ENCODE data around the gene SPAG8.

The SPAG8 gene, protein sequence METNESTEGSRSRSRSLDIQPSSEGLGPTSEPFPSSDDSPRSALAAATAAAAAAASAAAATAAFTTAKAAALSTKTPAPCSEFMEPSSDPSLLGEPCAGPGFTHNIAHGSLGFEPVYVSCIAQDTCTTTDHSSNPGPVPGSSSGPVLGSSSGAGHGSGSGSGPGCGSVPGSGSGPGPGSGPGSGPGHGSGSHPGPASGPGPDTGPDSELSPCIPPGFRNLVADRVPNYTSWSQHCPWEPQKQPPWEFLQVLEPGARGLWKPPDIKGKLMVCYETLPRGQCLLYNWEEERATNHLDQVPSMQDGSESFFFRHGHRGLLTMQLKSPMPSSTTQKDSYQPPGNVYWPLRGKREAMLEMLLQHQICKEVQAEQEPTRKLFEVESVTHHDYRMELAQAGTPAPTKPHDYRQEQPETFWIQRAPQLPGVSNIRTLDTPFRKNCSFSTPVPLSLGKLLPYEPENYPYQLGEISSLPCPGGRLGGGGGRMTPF

DNA sequence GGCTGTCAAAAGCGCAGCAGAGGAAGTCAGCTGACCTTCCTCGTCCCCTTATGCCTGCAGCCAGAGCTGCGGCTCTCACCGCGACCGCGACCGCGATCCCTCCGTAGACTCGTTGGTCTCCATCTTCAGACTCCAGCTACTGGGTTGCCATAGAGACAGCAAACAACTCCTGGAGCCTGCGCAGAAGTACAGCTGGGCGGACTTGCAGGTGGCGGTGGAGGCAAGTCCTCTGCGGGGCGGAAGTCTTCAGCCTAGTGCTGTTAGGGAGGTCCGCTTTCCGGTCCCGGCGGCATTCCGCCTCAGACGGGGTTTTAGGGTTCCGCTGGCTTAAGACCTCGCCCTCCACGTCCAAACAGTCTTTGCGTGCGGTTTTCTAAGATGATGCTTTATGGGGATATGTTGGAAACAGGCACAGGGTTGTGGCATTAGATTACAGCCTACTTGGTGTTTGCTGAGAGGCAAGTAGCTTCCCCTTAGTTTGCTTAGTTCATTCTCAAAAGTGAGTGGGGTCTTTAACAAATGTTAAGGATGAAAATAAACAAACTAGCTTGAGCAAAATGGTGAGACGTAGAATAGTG, at the start of gene SPAG8:
SPAG8 (minus strand) TSS at position 238 of the 578 bp plus-strand sequence; CDS start at position 123, 115 bp downstream.
- in situ Hi-C loops (cut with HindIII; ENCODE audit: low sequenced_read_pairs), result no loop called here

DNA sequence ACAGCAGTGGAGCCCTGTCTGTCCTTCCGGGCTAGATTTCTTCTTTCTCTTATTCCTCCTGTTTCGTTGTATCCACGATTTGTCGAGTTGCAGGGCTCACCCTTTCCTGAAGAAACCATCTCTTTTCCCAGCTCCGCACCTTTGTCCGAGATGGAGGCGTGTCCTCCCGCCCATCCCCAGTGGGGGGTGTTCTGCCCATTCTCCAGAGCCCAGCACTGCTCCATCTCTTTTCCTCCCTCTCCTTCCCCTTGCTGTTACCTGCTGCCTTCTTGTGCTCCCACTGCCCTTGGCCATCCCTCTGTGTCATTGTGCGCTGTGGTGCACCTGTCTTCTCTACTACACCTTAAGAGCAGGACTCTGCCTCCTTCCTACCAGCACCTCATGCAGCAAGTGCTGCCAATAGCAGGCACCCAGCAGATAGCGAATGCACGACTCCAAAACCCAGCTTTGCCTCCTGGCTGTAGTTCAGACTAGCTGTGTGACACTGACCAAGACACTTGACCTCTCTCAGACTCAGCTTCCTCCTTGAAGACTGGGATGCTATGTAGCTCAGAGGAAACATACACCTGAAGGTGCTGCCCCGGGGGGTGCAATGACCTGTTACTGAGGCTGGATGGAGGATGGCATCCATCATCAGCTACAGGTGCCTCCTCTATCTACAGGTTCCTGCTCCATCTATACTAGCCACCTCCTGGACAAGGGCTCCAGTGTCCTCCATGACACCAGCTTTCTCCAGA, 49.3 kb upstream of the SPAG8 start:
- in situ Hi-C loops (cut with HindIII; ENCODE audit: low sequenced_read_pairs), result loop anchor here (10.0 kb wide), 1 partner anchor 117 kb away; the partner anchor contains the start of genes GBA2 and RGP1

DNA sequence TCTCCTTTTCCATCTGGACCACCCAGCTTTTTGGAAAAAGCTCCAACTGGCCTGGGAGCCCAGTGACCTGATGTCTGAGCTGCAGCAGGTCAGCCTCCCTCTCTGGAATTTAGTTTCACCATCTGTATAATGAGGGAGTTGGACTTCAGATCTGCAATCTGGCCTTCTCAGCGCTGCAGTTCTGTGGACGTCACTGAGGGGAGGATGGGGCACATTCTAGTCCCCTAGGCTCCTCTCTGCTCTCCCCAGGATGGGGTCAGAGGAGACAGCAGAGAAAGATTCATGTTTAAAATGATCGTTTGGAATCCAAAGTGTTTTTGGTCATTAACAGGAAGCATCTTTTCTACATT, 47.9 kb upstream of the SPAG8 start:
- in situ Hi-C loops (cut with HindIII; ENCODE audit: low sequenced_read_pairs), result loop anchor here (10.0 kb wide), 1 partner anchor 115 kb away; the partner anchor contains the start of genes GBA2 and RGP1

DNA sequence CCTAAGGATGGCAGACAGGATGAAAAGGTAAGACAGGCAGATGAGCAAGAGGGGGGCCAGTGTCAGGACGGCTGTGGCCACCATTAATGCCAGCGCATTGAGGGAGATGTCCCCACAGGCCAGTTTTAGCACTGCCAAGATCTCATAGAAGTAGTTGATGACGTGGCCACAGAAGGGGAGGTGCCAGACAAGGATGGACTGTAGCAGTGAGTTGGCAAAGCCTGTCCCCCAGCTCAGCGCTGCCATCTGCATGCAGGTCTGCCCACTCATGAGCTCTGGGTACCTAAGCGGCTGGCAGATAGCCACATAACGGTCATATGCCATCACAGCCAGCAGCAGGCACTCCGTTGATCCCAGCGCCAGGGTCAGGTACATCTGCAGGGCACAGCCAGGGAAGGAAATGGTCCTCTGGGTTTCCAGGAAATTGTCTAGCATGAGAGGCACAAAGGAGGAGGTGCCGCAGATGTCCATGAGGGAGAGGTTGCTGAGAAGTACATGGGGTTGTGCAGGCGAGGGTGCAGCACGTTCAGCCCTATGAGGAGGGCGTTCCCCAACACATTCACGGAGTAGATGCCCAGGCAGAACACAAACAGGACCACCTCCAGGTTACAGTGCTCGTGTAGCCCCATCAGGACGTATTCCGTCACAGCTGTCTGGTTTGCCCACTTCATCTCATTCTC, 47.4 kb upstream of the SPAG8 start:
- in situ Hi-C loops (cut with HindIII; ENCODE audit: low sequenced_read_pairs), result no loop called here

DNA sequence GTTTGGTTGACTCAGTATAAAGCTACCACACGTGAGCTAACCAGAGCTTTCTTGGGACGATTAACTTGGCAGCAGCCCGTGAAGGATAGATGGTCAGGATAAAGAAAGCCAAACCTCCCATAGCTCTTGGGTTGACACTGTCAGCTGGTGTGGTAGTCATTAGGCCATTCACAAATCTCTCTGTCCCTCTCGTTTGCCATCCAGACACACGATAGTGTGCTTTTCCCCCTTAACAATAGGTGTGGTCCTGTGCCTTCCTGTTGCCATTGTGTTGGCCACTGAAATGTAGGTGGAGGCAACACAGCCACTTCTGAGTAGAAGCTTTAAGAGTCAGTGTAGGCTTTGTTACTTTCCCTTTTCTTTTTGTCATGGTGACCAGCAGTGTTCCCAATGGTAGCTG, 46.4 kb upstream of the SPAG8 start:
- in situ Hi-C loops (cut with HindIII; ENCODE audit: low sequenced_read_pairs), result no loop called here

DNA sequence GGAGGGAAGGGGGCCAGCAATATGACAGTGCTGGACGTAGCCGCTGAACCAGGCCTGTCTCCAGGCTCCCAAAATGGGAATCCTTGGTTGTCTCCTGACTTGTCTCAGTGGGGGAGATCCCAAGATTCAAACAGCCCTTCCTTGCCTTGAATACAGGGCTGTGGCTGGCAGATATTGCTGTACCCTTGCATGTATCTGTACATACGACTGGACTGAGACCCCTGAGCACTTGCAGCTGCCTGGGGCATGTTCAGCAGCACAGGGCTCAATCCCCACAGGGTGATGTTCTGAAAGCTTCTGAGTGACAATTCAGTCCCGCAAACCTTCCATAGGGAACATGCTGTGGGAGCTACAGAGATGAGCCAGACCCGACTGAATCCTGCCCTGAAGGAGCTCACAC, 44.8 kb upstream of the SPAG8 start:
- in situ Hi-C loops (cut with HindIII; ENCODE audit: low sequenced_read_pairs), result no loop called here

DNA sequence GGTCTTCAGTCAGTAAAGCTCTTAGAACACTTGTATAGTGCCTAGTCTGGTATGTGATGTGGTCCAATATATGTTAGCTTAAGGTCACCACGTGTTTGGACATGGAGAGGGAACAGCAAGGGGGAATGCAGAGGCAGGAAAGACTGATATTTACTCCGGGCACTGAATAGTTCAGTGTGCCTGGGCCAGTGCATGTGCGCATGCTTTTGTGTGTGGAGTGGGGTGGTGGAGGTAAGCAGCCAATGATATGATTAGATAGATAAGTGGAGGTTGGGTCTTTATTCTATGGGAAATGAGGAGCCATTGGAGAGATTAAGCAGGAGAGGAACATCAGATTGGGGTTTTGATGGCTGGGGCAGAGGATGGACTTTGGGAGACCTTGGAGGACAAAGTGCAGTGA, 44.1 kb upstream of the SPAG8 start:
- in situ Hi-C loops (cut with HindIII; ENCODE audit: low sequenced_read_pairs), result no loop called here

DNA sequence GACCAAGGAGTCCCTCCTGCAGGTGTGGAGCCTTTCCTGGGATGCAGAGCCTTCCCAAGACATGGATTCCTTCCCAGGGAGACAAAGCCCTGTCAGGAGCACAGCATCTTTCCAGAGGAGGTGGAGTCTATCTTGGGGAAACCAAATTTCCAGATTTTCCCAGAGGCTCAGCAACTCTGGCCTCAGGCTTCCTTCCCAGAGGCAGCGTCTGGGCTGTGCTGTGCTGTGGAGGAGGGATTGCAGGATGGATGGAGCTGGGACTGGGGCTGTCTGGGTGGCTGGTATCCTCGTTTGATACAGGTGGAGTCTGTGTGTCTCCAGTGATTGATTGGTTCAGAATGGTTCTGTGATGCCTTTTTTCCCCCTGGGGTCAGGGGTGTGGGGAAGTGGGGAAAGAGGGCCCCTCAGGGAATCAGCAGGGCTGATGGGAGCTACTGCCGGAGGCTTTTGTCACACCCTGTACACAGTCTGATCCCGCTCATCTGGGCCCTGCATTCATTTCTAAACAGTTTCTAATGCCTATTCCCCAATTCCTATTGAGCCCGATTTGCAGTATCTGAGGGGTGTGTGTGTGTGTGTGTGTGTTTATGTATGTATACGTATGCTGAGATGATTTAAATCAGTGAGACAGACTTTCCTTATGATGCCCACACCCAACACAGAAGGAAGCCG, 42.2 kb upstream of the SPAG8 start:
- in situ Hi-C loops (cut with HindIII; ENCODE audit: low sequenced_read_pairs), result no loop called here

DNA sequence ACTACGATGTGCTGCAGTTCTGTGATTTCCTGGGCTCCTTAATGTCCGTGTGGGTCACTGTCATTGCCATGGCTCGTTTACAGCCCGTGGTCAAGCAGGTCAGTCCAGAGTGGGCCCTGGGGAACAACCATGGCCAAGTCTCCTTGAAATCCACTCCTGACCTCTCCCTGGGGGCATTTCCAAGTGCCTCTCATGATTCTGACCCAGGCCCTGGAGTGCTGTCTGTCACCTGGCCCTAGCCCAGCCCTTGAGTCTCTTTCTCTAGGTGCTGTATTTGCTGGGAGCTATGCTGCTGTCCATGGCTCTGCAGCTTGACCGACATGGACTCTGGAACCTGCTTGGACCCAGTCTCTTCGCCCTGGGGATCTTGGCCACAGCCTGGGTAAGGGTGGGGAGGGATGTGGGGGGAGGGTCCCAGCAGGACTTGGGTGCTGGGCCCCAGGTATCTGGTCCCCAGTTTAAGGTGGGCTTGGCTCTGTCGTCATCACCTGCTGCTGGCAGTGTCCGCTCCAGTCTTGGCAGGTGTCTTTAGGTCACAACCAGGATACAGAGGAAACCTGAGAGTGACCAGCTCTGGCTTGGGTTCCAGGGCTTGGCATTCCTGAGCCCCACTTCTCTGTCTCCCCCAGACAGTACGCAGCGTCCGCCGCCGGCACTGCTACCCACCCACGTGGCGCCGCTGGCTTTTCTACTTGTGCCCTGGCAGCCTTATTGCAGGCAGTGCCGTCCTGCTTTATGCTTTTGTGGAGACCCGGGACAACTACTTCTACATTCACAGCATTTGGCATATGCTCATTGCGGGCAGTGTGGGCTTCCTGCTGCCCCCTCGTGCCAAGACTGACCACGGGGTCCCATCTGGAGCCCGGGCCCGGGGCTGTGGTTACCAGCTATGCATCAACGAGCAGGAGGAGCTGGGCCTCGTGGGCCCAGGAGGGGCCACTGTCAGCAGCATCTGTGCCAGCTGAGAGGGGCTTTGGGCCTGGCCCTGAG, 41.1 kb upstream of the SPAG8 start:
- in situ Hi-C loops (cut with HindIII; ENCODE audit: low sequenced_read_pairs), result no loop called here

DNA sequence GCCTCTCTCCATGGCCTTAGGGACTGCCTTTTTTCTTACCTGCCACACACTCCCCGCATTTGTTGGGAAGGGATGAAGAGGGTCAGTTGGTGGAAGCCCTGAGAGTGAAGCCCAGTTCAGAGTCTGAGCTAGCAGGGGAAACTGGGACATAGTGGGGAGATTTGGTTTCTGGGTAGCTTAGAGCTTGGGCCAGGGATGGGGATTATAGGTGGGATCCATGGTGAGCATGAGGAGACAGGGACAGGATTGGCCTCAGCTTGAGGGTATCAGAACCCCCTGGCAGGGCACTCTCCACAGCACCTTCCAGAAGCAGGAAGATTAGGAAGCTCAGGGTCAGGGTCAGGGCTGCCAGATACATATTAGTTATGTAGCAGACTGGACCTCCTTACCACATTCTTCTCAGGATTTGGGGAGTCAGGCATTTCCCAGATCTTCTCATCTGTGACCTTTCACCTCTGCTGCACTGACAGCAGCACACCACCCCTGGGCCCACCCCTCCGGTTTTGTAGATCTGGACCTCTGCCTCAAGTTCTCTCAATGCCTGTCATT, 40.3 kb upstream of the SPAG8 start:
- in situ Hi-C loops (cut with HindIII; ENCODE audit: low sequenced_read_pairs), result no loop called here

DNA sequence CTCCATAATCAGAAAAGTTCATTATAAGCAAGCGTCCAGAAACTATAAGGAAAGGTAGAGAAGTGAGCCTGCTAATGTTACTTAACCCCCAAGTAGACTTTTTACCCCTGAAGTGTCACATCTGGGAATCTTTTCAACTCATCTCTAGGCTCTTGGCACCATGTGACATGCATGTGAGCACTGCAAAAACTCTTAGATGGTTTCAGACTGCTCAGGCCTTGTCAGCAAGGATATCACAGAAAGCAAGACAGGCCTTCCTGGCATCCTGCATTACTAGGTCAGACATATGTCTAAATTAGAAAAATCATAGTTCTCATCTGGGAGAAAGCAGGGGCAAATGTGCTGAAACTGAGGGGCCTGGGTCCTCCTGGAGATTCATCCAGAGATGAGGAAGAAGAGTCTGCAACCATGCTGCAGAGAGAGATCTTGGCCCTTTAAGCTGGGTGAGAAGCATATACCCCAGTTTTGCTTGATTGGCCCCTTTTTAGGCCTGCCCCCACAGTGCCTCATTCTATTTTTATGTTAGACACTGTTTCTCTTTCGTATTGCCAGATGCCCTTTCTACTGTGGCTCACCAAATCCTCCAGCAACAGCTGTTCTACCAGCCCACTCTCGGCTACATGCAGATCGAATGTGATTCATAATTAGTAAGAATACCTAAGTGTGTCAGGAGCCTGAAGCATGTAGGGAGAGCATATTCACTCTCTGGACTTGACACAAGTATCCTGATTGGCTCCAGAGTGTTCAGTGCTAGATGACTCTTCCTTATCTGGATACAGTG, 35.9 kb upstream of the SPAG8 start:
- in situ Hi-C loops (cut with HindIII; ENCODE audit: low sequenced_read_pairs), result no loop called here

DNA sequence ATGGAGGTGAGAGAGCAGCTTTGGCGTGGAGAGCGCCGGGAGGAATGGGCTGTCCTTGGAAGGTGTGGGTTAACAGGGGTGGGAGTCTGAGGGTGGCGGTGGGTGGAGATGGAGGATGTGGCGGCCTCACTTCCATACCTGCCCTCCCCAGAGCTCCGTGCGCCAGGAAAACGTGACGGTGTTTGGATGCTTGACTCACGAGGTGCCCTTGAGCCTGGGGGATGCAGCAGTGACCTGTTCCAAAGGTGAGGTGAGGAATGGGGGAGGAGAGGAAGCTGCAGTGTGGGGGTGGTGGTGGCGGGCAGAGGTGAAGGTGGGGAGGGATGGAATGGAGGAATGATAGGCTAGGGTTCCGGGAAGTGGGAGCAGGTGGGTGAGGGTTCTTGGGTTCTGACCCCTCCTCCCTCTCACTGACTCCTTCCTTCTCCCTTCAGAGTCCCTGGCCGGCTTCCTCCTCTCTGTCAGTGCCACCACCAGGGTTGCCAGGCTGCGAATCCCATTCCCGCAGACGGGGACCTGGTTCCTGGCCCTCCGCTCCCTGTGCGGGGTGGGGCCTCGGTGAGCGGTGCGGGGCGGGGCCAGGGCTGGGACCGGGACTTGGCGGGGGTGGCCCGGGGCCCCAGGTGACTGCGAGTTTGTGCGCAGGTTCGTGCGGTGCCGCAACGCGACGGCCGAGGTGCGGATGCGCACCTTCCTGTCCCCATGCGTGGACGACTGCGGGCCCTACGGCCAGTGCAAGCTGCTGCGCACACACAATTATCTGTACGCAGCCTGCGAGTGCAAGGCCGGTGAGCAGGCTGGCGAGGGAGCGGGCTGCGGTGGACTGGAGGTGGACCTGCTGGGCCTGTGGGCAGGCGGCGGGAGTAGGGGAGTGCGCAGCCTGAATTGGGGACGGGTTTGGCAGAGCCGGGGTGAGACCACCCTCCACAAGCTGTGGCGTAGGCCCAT, 34.0 kb upstream of the SPAG8 start:
- in situ Hi-C loops (cut with HindIII; ENCODE audit: low sequenced_read_pairs), result no loop called here

DNA sequence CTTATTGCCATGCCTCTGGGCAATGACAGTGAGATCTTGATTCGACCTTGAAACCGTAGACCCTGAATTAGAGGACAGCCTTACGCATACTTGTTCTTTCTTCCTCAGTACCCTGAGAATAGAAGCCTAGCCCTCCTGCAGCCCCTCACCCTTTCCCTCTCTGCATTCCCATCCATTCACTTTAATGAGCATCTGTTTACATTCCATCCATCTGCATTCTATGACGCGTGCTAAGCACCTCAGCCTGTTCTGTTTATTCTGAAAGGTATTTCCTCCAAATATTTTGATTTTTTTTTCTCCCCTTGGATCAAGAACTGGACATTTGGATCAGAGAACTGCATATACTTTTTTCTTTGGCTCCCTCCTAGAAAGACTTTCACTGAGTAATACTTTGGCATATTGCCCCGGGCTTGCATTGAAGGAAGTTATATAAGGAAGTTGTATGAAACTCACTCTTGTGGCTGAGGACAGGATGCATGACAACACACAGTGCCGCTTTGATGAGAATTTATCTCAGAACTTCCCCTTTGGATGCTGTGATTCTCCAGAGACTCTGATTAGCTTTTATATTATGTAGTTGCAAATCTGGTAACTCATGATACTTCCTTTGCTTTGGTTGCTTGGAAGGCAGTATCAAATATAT, 32.7 kb upstream of the SPAG8 start:
- in situ Hi-C loops (cut with HindIII; ENCODE audit: low sequenced_read_pairs), result no loop called here

DNA sequence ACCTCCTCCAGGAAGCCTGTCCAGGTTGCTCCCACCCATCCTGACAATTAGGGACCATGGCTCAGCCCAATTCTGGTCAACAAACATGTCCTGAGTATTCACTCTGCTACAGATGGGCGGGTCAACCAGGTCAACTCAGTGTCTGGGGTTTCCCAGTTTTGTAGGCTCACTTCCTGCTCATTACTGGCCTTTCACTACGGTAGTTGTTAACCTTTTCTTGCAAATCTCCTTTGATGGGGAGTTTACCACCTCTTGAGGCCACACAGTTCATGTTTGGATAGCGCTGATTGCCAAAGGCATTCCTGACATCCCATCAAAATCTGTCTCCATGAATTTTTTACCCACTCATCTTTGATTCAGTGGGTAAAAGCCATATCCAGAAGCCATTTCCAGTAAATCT, 30.7 kb upstream of the SPAG8 start:
- in situ Hi-C loops (cut with HindIII; ENCODE audit: low sequenced_read_pairs), result no loop called here

DNA sequence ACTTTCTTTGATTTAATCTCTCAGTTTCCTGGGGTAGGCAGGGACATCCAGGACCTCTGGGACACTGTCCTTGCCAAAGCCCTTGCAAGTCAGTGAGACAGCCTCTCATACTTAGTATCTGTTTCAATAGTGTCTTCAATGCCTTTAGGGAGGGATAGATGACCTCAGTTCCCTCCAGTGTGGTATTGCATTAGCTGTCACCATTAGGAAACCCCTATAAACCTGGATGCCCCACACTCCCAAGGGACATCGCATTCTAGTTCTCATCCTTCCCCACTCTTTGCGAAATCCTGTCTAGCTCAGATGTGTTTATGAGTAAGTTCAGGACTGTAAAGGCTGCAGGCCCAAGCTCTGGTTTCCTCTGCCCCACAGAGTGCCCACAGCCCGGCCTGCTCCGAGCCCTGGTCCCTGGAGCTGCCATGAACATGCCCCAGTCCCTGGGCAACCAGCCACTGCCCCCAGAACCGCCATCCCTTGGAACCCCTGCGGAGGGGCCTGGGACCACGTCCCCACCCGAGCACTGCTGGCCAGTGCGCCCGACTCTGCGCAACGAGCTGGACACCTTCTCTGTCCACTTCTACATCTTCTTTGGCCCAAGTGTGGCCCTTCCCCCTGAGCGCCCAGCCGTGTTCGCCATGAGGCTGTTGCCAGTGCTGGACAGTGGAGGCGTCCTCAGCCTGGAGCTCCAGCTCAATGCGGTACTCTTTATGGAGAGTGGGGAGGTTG, 30.1 kb upstream of the SPAG8 start:
- in situ Hi-C loops (cut with HindIII; ENCODE audit: low sequenced_read_pairs), result no loop called here

DNA sequence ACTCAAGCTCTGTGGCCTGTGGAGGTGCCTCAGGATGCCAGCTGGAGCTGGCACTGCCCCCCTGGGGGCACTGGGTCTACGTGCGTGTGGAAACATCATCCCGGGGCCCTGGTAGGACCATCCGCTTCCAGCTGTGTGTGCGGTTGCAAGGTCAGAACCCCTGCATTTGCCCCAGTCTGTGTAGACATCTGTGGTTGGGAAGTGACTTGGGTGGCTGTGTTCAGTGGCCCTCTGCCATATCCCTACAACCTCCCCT, 29.5 kb upstream of the SPAG8 start:
- in situ Hi-C loops (cut with HindIII; ENCODE audit: low sequenced_read_pairs), result no loop called here

All from endothelial cell of hepatic sinusoid (primary cell).